ENCODE measurements around the gene SEMA4B. TPM values are rescaled to one million over a fixed set of nuclear protein-coding genes. Genes with fewer than 3 reads are reported as not detected.
"Not testable (repeated sequence)": the region's sequence is repeated elsewhere in the genome, so short reads cannot be mapped to it uniquely, and the experiment has no call there.

SEMA4B gene
- total and polyA plus RNA-seq, 2 experiments from 2014 or later = 16.7 to 48.2 TPM

DNA sequence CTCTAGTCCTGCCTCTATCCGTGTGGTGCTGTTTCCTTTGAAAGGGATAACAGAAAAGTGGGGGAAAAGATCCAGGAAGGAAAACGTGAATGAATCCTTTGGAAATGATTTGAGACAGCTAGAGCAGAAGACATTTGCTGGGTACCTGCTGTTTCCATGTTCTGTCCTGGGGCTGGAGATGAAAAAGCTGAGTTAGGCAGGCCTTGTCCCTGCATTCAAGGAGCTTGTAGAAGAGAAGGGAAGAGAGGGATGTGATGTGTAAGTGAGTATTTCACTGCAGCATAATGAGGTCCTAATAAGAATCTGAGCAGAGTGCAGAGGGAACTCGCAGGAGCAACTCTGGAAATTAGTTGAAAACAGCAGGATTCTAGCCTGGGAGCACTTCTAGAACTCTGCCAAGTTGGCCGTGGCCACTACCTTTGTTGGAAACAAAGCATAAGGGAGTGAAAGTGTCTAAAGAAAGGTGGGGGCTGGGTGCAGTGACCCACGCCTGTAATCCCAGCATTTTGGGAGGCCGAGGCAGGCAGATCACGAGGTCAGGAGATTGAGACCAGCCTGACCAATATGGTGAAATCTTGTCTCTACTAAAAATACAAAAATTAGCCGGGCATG, 13.8 kb upstream of the SEMA4B start:
- no peak overlapping the region for H3K27ac ChIP-seq (ENCODE audit: low read depth)

GRCh38 chr15:90188065-90188464, 13.1 kb upstream of the SEMA4B start:
- H3K4me2 ChIP-seq; H3K79me2 ChIP-seq (replicated peaks; ENCODE audit: insufficient read depth); DNase-seq (ENCODE audit: low spot score); H3K9me2 ChIP-seq (ENCODE audit: insufficient read depth); H3K4me3 Mint-ChIP-seq; H4K20me1 ChIP-seq (replicated peaks; ENCODE audit: insufficient read depth); H2AFZ ChIP-seq; H3K9me3 Mint-ChIP-seq; H3K36me3 ChIP-seq (ENCODE audit: insufficient read depth); H3K36me3 Mint-ChIP-seq (ENCODE audit: low read depth); H3K27ac Mint-ChIP-seq; H3K27ac ChIP-seq (ENCODE audit: low read depth); H3K4me3 ChIP-seq; ATAC-seq; H3K27me3 ChIP-seq (ENCODE audit: insufficient read depth): not testable (repeated sequence)
- H3K4me1 ChIP-seq (ENCODE audit: insufficient read depth) = peaks cover 12% of the 10 kb centered on the region
- peaks cover 30% of the 10 kb centered on the region for H3K4me1 Mint-ChIP-seq
- peaks cover 10% of the 10 kb centered on the region for H3K27me3 Mint-ChIP-seq (ENCODE audit: insufficient read depth, low read depth, poor library complexity)
- H3F3A ChIP-seq (replicated peaks; ENCODE audit: low read depth) = peaks cover 11% of the 10 kb centered on the region

More for the DNA sequence above, 13.8 kb upstream of the SEMA4B start:
- TF ChIP-seq EZH2 (IDR thresholded peaks at IDR 0.05; ENCODE audit: low read depth, unreplicated experiment) = no peak
- TF ChIP-seq, protein P1, sequence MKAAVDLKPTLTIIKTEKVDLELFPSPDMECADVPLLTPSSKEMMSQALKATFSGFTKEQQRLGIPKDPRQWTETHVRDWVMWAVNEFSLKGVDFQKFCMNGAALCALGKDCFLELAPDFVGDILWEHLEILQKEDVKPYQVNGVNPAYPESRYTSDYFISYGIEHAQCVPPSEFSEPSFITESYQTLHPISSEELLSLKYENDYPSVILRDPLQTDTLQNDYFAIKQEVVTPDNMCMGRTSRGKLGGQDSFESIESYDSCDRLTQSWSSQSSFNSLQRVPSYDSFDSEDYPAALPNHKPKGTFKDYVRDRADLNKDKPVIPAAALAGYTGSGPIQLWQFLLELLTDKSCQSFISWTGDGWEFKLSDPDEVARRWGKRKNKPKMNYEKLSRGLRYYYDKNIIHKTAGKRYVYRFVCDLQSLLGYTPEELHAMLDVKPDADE (IDR thresholded peaks at IDR 0.05) = no peak
- no peak for TF ChIP-seq STAT1 (IDR thresholded peaks at IDR 0.05; ENCODE audit: unreplicated experiment)
- TF ChIP-seq CREB1 (CRISPR knock-in tag; IDR thresholded peaks at IDR 0.05; ENCODE audit: low read depth) = no peak
- TF ChIP-seq, protein P2, sequence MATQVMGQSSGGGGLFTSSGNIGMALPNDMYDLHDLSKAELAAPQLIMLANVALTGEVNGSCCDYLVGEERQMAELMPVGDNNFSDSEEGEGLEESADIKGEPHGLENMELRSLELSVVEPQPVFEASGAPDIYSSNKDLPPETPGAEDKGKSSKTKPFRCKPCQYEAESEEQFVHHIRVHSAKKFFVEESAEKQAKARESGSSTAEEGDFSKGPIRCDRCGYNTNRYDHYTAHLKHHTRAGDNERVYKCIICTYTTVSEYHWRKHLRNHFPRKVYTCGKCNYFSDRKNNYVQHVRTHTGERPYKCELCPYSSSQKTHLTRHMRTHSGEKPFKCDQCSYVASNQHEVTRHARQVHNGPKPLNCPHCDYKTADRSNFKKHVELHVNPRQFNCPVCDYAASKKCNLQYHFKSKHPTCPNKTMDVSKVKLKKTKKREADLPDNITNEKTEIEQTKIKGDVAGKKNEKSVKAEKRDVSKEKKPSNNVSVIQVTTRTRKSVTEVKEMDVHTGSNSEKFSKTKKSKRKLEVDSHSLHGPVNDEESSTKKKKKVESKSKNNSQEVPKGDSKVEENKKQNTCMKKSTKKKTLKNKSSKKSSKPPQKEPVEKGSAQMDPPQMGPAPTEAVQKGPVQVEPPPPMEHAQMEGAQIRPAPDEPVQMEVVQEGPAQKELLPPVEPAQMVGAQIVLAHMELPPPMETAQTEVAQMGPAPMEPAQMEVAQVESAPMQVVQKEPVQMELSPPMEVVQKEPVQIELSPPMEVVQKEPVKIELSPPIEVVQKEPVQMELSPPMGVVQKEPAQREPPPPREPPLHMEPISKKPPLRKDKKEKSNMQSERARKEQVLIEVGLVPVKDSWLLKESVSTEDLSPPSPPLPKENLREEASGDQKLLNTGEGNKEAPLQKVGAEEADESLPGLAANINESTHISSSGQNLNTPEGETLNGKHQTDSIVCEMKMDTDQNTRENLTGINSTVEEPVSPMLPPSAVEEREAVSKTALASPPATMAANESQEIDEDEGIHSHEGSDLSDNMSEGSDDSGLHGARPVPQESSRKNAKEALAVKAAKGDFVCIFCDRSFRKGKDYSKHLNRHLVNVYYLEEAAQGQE (IDR thresholded peaks at IDR 0.05; ENCODE audit: unreplicated experiment) = no peak
- no peak for TF ChIP-seq NANOG (IDR thresholded peaks at IDR 0.05; ENCODE audit: borderline replicate concordance)
- Histone ChIP-seq H2AFZ (no peak overlapping the region), H3F3A (replicated peaks; ENCODE audit: low read depth) (peaks cover 11% of the 10 kb centered on the region), H3K4me2 (no peak overlapping the region), H3K27me3 (ENCODE audit: insufficient read depth) (no peaks in the 10 kb centered on the region), H3K4me3 (no peak overlapping the region), H3K79me2 (replicated peaks; ENCODE audit: insufficient read depth) (no peaks in the 10 kb centered on the region), H4K20me1 (replicated peaks; ENCODE audit: insufficient read depth) (no peaks in the 10 kb centered on the region), H3K4me1 (ENCODE audit: insufficient read depth) (peaks cover 12% of the 10 kb centered on the region), H3K9me2 (ENCODE audit: insufficient read depth) (no peaks in the 10 kb centered on the region), H3K36me3 (ENCODE audit: insufficient read depth) (no peaks in the 10 kb centered on the region)
- Mint-ChIP-seq H3K27ac (no peak overlapping the region), H3K4me1 (peaks cover 30% of the 10 kb centered on the region), H3K4me3 (no peak overlapping the region), H3K36me3 (ENCODE audit: low read depth) (no peaks in the 10 kb centered on the region), H3K27me3 (ENCODE audit: insufficient read depth, low read depth, poor library complexity) (peaks cover 8% of the 10 kb centered on the region), H3K9me3 (no peaks in the 10 kb centered on the region)
- no peak for ATAC-seq
- DNase-seq (ENCODE audit: low spot score) = no peak

All from GM23338 (cell line).